Prostate gland (tissue), 2 donors: ENCODE data around the gene COL4A2.

Source experiments
- CTCF ChIP-seq, 4 experiments: fragments of 200-600 bp in 2 of 4; fragments of 450-650 bp in 2 of 4; sonication (generic) in 2 of 4; IDR thresholded peaks; 1 replicate in 3 of 4; 2 replicates in 1 of 4; pipeline ENCODE4 v1.5.1; 2016 to 2019; ENCODE audit warnings: antibody characterized with exemption in 4 of 4, mild to moderate bottlenecking in 2 of 4, moderate library complexity in 2 of 4
- POLR2A ChIP-seq: fragments of 450-650 bp; IDR thresholded peaks from one replicate; pipeline ENCODE4 v1.6.1; 2016; ENCODE audit warnings: antibody characterized with exemption, mild to moderate bottlenecking

DNA sequence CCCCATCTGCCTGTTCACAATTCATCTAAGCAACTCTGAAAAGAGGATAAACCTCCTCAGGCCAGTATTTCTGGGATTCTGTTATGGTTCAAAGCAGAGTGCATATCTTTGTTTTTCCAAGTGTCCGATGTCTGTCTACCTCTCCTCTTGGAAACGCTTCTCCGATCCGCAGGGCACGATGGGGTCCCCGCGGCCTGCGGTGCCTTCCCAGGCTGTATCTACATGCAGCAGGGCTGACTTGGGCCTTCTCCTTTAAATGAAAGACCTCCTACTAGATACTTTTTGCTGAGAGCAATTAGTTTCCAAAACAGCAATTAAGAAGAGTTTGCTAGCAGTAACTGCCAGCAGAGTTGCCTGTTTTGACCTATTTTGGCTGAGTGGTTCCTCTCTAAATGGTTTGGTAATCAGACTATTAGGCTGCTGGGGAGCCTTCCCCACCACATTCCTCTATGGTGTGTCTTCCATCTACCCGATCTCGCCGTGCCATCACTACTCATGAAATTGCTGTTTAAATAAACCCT lies 23.5 kb downstream of the COL4A2 start:
- no peak for TF ChIP-seq POLR2A
- TF ChIP-seq CTCF (IDR thresholded peaks at IDR 0.05): no peak
